ENCODE results near the gene VAC14.
"Not testable (repeated sequence)": the region's sequence is repeated elsewhere in the genome, so short reads cannot be mapped to it uniquely, and the experiment has no call there.

Gene VAC14

GRCh38 chr16:70749681-70750601, 51.0 kb downstream of the VAC14 start:
- WGBS: 85% methylated on average over 16 of the region's 16 CpGs
- peaks cover 10% of the 10 kb centered on the region for H3K4me1 ChIP-seq (ENCODE audit: insufficient read depth, low read length)
- H3K9me3 ChIP-seq (ENCODE audit: insufficient read depth, low read depth, low read length): no peaks in the 10 kb centered on the region
- no peaks in the 10 kb centered on the region for H3K27me3 ChIP-seq (ENCODE audit: insufficient read depth, low read length)
- H3K9ac ChIP-seq (ENCODE audit: low read depth, low read length): no peak overlapping the region
- H3K4me3 ChIP-seq (ENCODE audit: low read length): no peak overlapping the region
- no peak overlapping the region for H3K27ac ChIP-seq (ENCODE audit: low read depth, low read length)
- no peaks in the 10 kb centered on the region for H3K36me3 ChIP-seq (ENCODE audit: insufficient read depth, low read length)

GRCh38 chr16:70749006-70749678, 51.8 kb downstream of the VAC14 start:
- Histone ChIP-seq H3K9ac (ENCODE audit: low read depth, low read length) (no peak overlapping the region), H3K4me1 (ENCODE audit: insufficient read depth, low read length) (peaks cover 10% of the 10 kb centered on the region), H3K27me3 (ENCODE audit: insufficient read depth, low read length) (no peaks in the 10 kb centered on the region), H3K4me3 (ENCODE audit: low read length) (no peak overlapping the region), H3K27ac (ENCODE audit: low read depth, low read length) (no peak overlapping the region), H3K36me3 (ENCODE audit: insufficient read depth, low read length) (peaks cover 6% of the 10 kb centered on the region), H3K9me3 (ENCODE audit: insufficient read depth, low read depth, low read length) (no peaks in the 10 kb centered on the region)
- 97% methylated on average over 9 of the region's 9 CpGs for WGBS

GRCh38 chr16:70747703-70748631, 53.0 kb downstream of the VAC14 start:
- H3K27ac ChIP-seq (ENCODE audit: low read depth, low read length): no peak overlapping the region

GRCh38 chr16:70746708-70747424, 54.1 kb downstream of the VAC14 start:
- WGBS: 89% methylated on average over 15 of the region's 15 CpGs
- no peaks in the 10 kb centered on the region for H3K9me3 ChIP-seq (ENCODE audit: insufficient read depth, low read depth, low read length)
- no peak overlapping the region for H3K9ac ChIP-seq (ENCODE audit: low read depth, low read length)
- no peak overlapping the region for H3K27ac ChIP-seq (ENCODE audit: low read depth, low read length)
- no peak overlapping the region for H3K4me3 ChIP-seq (ENCODE audit: low read length)
- peaks cover 10% of the 10 kb centered on the region for H3K4me1 ChIP-seq (ENCODE audit: insufficient read depth, low read length)
- H3K36me3 ChIP-seq (ENCODE audit: insufficient read depth, low read length): peaks cover 19% of the 10 kb centered on the region
- H3K27me3 ChIP-seq (ENCODE audit: insufficient read depth, low read length): no peaks in the 10 kb centered on the region

More at GRCh38 chr16:70747703-70748631, 53.0 kb downstream of the VAC14 start:
- WGBS: 93% methylated on average over 15 of the region's 15 CpGs
- peaks cover 10% of the 10 kb centered on the region for H3K4me1 ChIP-seq (ENCODE audit: insufficient read depth, low read length)
- no peak overlapping the region for H3K4me3 ChIP-seq (ENCODE audit: low read length)
- peaks cover 18% of the 10 kb centered on the region for H3K36me3 ChIP-seq (ENCODE audit: insufficient read depth, low read length)
- H3K9ac ChIP-seq (ENCODE audit: low read depth, low read length): no peak overlapping the region
- no peaks in the 10 kb centered on the region for H3K9me3 ChIP-seq (ENCODE audit: insufficient read depth, low read depth, low read length)
- H3K27me3 ChIP-seq (ENCODE audit: insufficient read depth, low read length): no peaks in the 10 kb centered on the region

GRCh38 chr16:70746040-70746707, 54.8 kb downstream of the VAC14 start:
- Histone ChIP-seq H3K9me3 (ENCODE audit: insufficient read depth, low read depth, low read length) (no peaks in the 10 kb centered on the region), H3K4me3 (ENCODE audit: low read length) (no peak overlapping the region), H3K9ac (ENCODE audit: low read depth, low read length) (no peak overlapping the region; the same call in 1 of the 2 replicates), H3K36me3 (ENCODE audit: insufficient read depth, low read length) (peaks cover 25% of the 10 kb centered on the region), H3K27me3 (ENCODE audit: insufficient read depth, low read length) (no peaks in the 10 kb centered on the region), H3K4me1 (ENCODE audit: insufficient read depth, low read length) (peaks cover 10% of the 10 kb centered on the region), H3K27ac (ENCODE audit: low read depth, low read length) (no peak overlapping the region)
- WGBS: 88% methylated on average over 12 of the region's 12 CpGs

GRCh38 chr16:70745536-70746025, 55.4 kb downstream of the VAC14 start:
- no peak overlapping the region for H3K4me3 ChIP-seq (ENCODE audit: low read length)
- 94% methylated on average over 6 of the region's 6 CpGs for WGBS
- H3K9me3 ChIP-seq (ENCODE audit: insufficient read depth, low read depth, low read length): no peaks in the 10 kb centered on the region
- no peaks in the 10 kb centered on the region for H3K27me3 ChIP-seq (ENCODE audit: insufficient read depth, low read length)
- peaks cover 8% of the 10 kb centered on the region for H3K4me1 ChIP-seq (ENCODE audit: insufficient read depth, low read length)
- peaks cover 29% of the 10 kb centered on the region for H3K36me3 ChIP-seq (ENCODE audit: insufficient read depth, low read length)
- H3K9ac ChIP-seq (ENCODE audit: low read depth, low read length): no peak overlapping the region
- H3K27ac ChIP-seq (ENCODE audit: low read depth, low read length): no peak overlapping the region

- H3K36me3 ChIP-seq (ENCODE audit: insufficient read depth, low read length): peaks cover 29% of the 10 kb centered on the region
- 95% methylated on average over 9 of the region's 9 CpGs for WGBS
Measured at GRCh38 chr16:70744366-70744765, 56.6 kb downstream of the VAC14 start.

GRCh38 chr16:70743791-70744190, 57.2 kb downstream of the VAC14 start:
- H3K9me3 ChIP-seq (ENCODE audit: insufficient read depth, low read depth, low read length): no peaks in the 10 kb centered on the region
- H3K4me1 ChIP-seq (ENCODE audit: insufficient read depth, low read length): no peaks in the 10 kb centered on the region
- H3K4me3 ChIP-seq (ENCODE audit: low read length): no peak overlapping the region
- 95% methylated on average over 10 of the region's 10 CpGs for WGBS
- H3K36me3 ChIP-seq (ENCODE audit: insufficient read depth, low read length): peaks cover 29% of the 10 kb centered on the region
- H3K27ac ChIP-seq (ENCODE audit: low read depth, low read length): no peak overlapping the region
- H3K9ac ChIP-seq (ENCODE audit: low read depth, low read length): no peak overlapping the region
- H3K27me3 ChIP-seq (ENCODE audit: insufficient read depth, low read length): no peaks in the 10 kb centered on the region

More at GRCh38 chr16:70744366-70744765, 56.6 kb downstream of the VAC14 start:
- no peaks in the 10 kb centered on the region for H3K27me3 ChIP-seq (ENCODE audit: insufficient read depth, low read length)
- no peaks in the 10 kb centered on the region for H3K4me1 ChIP-seq (ENCODE audit: insufficient read depth, low read length)
- no peak overlapping the region for H3K9ac ChIP-seq (ENCODE audit: low read depth, low read length)
- H3K27ac ChIP-seq (ENCODE audit: low read depth, low read length): no peak overlapping the region
- no peak overlapping the region for H3K4me3 ChIP-seq (ENCODE audit: low read length)
- no peaks in the 10 kb centered on the region for H3K9me3 ChIP-seq (ENCODE audit: insufficient read depth, low read depth, low read length)

GRCh38 chr16:70742967-70743366, 58.0 kb downstream of the VAC14 start:
- not testable (repeated sequence) for H3K9ac ChIP-seq (ENCODE audit: low read depth, low read length); H3K4me3 ChIP-seq (ENCODE audit: low read length); H3K4me1 ChIP-seq (ENCODE audit: insufficient read depth, low read length); H3K27me3 ChIP-seq (ENCODE audit: insufficient read depth, low read length); H3K9me3 ChIP-seq (ENCODE audit: insufficient read depth, low read depth, low read length); H3K27ac ChIP-seq (ENCODE audit: low read depth, low read length)
- WGBS: 97% methylated on average over 9 of the region's 9 CpGs
- H3K36me3 ChIP-seq (ENCODE audit: insufficient read depth, low read length): peaks cover 29% of the 10 kb centered on the region

GRCh38 chr16:70741783-70742125, 59.2 kb downstream of the VAC14 start:
- Histone ChIP-seq H3K27me3 (ENCODE audit: insufficient read depth, low read length) (no peaks in the 10 kb centered on the region), H3K9ac (ENCODE audit: low read depth, low read length) (no peak overlapping the region), H3K27ac (ENCODE audit: low read depth, low read length) (no peak overlapping the region), H3K36me3 (ENCODE audit: insufficient read depth, low read length) (peaks cover 29% of the 10 kb centered on the region), H3K4me1 (ENCODE audit: insufficient read depth, low read length) (peaks cover 5% of the 10 kb centered on the region; the same call in 1 of the 2 replicates), H3K9me3 (ENCODE audit: insufficient read depth, low read depth, low read length) (no peaks in the 10 kb centered on the region), H3K4me3 (ENCODE audit: low read length) (no peak overlapping the region)
- WGBS: 95% methylated on average over 9 of the region's 9 CpGs
